H9 (cell line): ENCODE measurements around the gene ACOT6. TPM values are rescaled to one million over a fixed set of nuclear protein-coding genes. Genes with fewer than 3 reads are reported as not detected.
"Not testable (repeated sequence)": the region's sequence is repeated elsewhere in the genome, so short reads cannot be mapped to it uniquely, and the experiment has no call there.

Experiments used
- DNase-seq: peaks from one replicate; pipeline ENCODE4 v3.0.0-alpha.2; 2017
- H2AFZ ChIP-seq: one replicate; pipeline ENCODE4 v1.6.1; 2013; ENCODE audit warnings: mild to moderate bottlenecking, low read length, control low read depth, moderate library complexity
- H2AK5ac ChIP-seq: 2 replicates; pipeline ENCODE4 v1.6.1; 2013; ENCODE audit warnings: low read length, control low read depth, mixed read lengths; ENCODE audit not compliant: insufficient read length
- H2BK120ac ChIP-seq: one replicate; pipeline ENCODE4 v1.6.1; 2013; ENCODE audit warnings: low read depth, mild to moderate bottlenecking, low read length, control low read depth, inconsistent platforms; ENCODE audit not compliant: poor library complexity, severe bottlenecking
- H2BK12ac ChIP-seq: 2 replicates; pipeline ENCODE4 v1.6.1; 2013; ENCODE audit warnings: low read length, control low read depth, mixed read lengths, low read depth; ENCODE audit not compliant: insufficient read length
- H2BK15ac ChIP-seq: 2 replicates; pipeline ENCODE4 v1.6.1; 2013; ENCODE audit warnings: low read depth, low read length, control low read depth
- H2BK20ac ChIP-seq: one replicate; pipeline ENCODE4 v1.6.1; 2013; ENCODE audit warnings: low read depth, mild to moderate bottlenecking, low read length, control low read depth, inconsistent platforms; ENCODE audit not compliant: poor library complexity, severe bottlenecking
- H2BK5ac ChIP-seq: 2 replicates; pipeline ENCODE4 v1.6.1; 2013; ENCODE audit warnings: low read length, control low read depth, mixed read lengths; ENCODE audit not compliant: insufficient read length
- H3K14ac ChIP-seq: 2 replicates; pipeline ENCODE4 v1.6.1; 2013; ENCODE audit warnings: low read length, control low read depth; ENCODE audit not compliant: insufficient read depth
- H3K18ac ChIP-seq: 2 replicates; pipeline ENCODE4 v1.6.1; 2013; ENCODE audit warnings: low read depth, mild to moderate bottlenecking, mixed read lengths, low read length, control low read depth; ENCODE audit not compliant: insufficient read length
- H3K23ac ChIP-seq: 2 replicates; pipeline ENCODE4 v1.6.1; 2013; ENCODE audit warnings: low read length, control low read depth, mixed read lengths, low read depth; ENCODE audit not compliant: insufficient read length
- H3K23me2 ChIP-seq: 2 replicates; pipeline ENCODE4 v1.6.1; 2013; ENCODE audit warnings: low read depth, mild to moderate bottlenecking, mixed read lengths, low read length, control low read depth; ENCODE audit not compliant: insufficient read length, poor library complexity, severe bottlenecking
- H3K27ac ChIP-seq: 2 replicates; pipeline ENCODE4 v1.5.1; 2013; ENCODE audit warnings: low read length, control low read depth, mixed read lengths, low read depth; ENCODE audit not compliant: insufficient read length
- H3K27me3 ChIP-seq: 2 replicates; pipeline ENCODE4 v1.6.1; 2013; ENCODE audit warnings: low read length, control low read depth, inconsistent platforms; ENCODE audit not compliant: insufficient read depth
- H3K4ac ChIP-seq: 2 replicates; pipeline ENCODE4 v1.6.1; 2013; ENCODE audit warnings: low read depth, mild to moderate bottlenecking, control low read depth, inconsistent platforms, low read length, moderate library complexity
- H3K4me1 ChIP-seq: 2 replicates; pipeline ENCODE4 v1.6.1; 2013; ENCODE audit warnings: low read length, control low read depth, inconsistent platforms; ENCODE audit not compliant: insufficient read depth
- H3K4me2 ChIP-seq: 2 replicates; pipeline ENCODE4 v1.6.1; 2013; ENCODE audit warnings: low read length, control low read depth, mixed read lengths; ENCODE audit not compliant: insufficient read length, insufficient read depth
- H3K56ac ChIP-seq: 2 replicates; pipeline ENCODE4 v1.6.1; 2013; ENCODE audit warnings: low read depth, mild to moderate bottlenecking, mixed read lengths, low read length, control low read depth; ENCODE audit not compliant: insufficient read length
- H3K79me1 ChIP-seq: 2 replicates; pipeline ENCODE4 v1.6.1; 2013; ENCODE audit warnings: low read depth, mild to moderate bottlenecking, moderate library complexity, low read length, control low read depth, inconsistent platforms; ENCODE audit not compliant: insufficient read depth, poor library complexity, severe bottlenecking
- H3K79me2 ChIP-seq: 2 replicates; pipeline ENCODE4 v1.6.1; 2013; ENCODE audit warnings: low read length, control low read depth, inconsistent platforms; ENCODE audit not compliant: insufficient read depth
- H3K9ac ChIP-seq: 2 replicates; pipeline ENCODE4 v1.6.1; 2013; ENCODE audit warnings: low read length, control low read depth, mixed read lengths; ENCODE audit not compliant: insufficient read length; ENCODE audit errors: extremely low read depth
- H3K9me3 ChIP-seq: one replicate; pipeline ENCODE4 v1.6.1; 2013; ENCODE audit warnings: low read depth, low read length, inconsistent platforms; ENCODE audit not compliant: control insufficient read depth
- H3T11ph ChIP-seq: one replicate; pipeline ENCODE4 v1.6.1; 2013; ENCODE audit warnings: mild to moderate bottlenecking, low read length, control low read depth, inconsistent platforms
- H4K20me1 ChIP-seq: one replicate; pipeline ENCODE4 v1.6.1; 2013; ENCODE audit not compliant: control insufficient read depth, insufficient read length, insufficient read depth
- H4K5ac ChIP-seq: 2 replicates; pipeline ENCODE4 v1.6.1; 2013; ENCODE audit warnings: low read depth, mild to moderate bottlenecking, mixed read lengths, low read length, control low read depth; ENCODE audit not compliant: insufficient read length
- H4K8ac ChIP-seq: replicated peaks from 2 replicates; pipeline ENCODE4 v1.6.1; 2013; ENCODE audit warnings: low read length, control low read depth, mixed read lengths, low read depth; ENCODE audit not compliant: insufficient read length
- H4K91ac ChIP-seq: 2 replicates; pipeline ENCODE4 v1.6.1; 2013; ENCODE audit warnings: low read depth, mild to moderate bottlenecking, moderate library complexity, mixed read lengths, low read length, control low read depth; ENCODE audit not compliant: insufficient read length
- H3K27ac Mint-ChIP-seq, 3 experiments: 2 replicates in 2 of 3; 3 replicates in 1 of 3; pipeline ENCODE4 v1.8.0; 2020 to 2021; ENCODE audit warnings: mixed read lengths in 3 of 3, mild to moderate bottlenecking in 1 of 3, moderate library complexity in 1 of 3
- H3K27me3 Mint-ChIP-seq: 2 replicates; pipeline ENCODE4 v1.8.0; 2021; ENCODE audit warnings: low read depth, mild to moderate bottlenecking, moderate library complexity, mixed read lengths
- H3K36me3 Mint-ChIP-seq, 3 experiments: 2 replicates in 2 of 3; 3 replicates in 1 of 3; pipeline ENCODE4 v1.8.0; 2020 to 2021; ENCODE audit warnings: low read depth in 3 of 3, mixed read lengths in 3 of 3; ENCODE audit not compliant: insufficient read depth in 1 of 3
- H3K4me1 Mint-ChIP-seq, 2 experiments: 2 replicates each; pipeline ENCODE4 v1.8.0; 2020; ENCODE audit warnings: mixed read lengths in 2 of 2
- H3K4me3 Mint-ChIP-seq, 2 experiments: 2 replicates in 1 of 2; 3 replicates in 1 of 2; pipeline ENCODE4 v1.8.0; 2020 to 2021; ENCODE audit warnings: mild to moderate bottlenecking in 2 of 2, mixed read lengths in 2 of 2, moderate library complexity in 1 of 2
- H3K9me3 Mint-ChIP-seq, 2 experiments: 2 replicates in 1 of 2; 3 replicates in 1 of 2; pipeline ENCODE4 v1.8.0; 2020; ENCODE audit warnings: mild to moderate bottlenecking in 2 of 2, mixed read lengths in 2 of 2, moderate library complexity in 1 of 2
- WGBS: extraction: QIAGEN DNeasy Blood & Tissue Kit; methylation state at CpG from one replicate; pipeline ENCODE4 v1.1.7; 2013; ENCODE audit warnings: missing lambda C conversion rate, low lambda C conversion rate, mixed read lengths; ENCODE audit not compliant: insufficient read length; ENCODE audit errors: extremely low coverage; 5-methylcytosine and 5-hydroxymethylcytosine counted together
- total RNA-seq: library from RNA; stranded (reverse); gene quantifications from 2 replicates; pipeline ENCODE4 v1.2.1, GENCODE V29; 2021

Gene ACOT6
- total RNA-seq, 1 experiment from 2014 or later, result not detected

DNA sequence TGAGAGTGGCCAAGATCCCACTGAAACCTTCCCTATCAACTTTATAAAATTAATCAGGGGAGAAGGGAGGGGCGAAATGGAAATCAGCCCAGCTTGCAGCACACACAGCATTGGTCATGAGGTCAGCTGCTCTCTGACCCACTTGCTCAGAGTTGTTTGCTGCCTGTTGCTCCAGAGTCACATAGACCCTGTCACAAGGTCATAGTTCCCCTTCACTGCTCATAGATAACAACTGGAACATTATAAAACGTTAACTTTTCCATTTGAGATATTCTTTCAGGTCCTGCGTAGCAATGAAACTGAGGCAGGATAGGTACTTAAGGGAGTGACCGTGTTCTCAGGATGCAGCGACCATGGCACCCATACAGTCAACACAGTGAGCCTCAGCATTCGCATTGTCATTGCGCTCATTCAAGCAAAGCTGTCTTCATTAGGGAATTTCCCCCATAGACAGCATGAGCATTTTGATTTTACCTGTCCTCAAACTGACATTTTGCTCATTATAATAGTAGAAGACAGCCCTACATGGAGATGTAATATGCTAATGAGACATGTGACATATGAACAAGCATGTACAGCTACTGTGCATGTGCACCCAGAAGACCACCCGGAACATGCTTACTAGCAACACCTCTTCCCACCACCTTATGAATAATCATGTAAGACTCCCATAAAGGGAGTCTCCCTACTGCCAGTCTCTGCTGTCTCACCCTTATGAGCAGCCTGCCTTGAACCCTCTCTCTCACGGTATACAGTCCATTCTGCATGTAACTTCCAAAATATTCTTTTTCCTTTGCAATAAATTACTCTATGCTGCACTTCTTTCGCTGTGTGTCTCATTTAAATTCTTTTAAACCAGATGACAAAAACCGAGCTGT, 30.0 kb upstream of the ACOT6 start:
- not testable (repeated sequence) for H3K18ac ChIP-seq, H3K23ac ChIP-seq, H3K4me1 ChIP-seq, H3K27ac Mint-ChIP-seq, H3K23me2 ChIP-seq, H2BK20ac ChIP-seq, H3K9me3 Mint-ChIP-seq, H3T11ph ChIP-seq, H3K14ac ChIP-seq, H3K4ac ChIP-seq, H4K91ac ChIP-seq, H3K9ac ChIP-seq, H4K20me1 ChIP-seq, H3K4me3 Mint-ChIP-seq, H4K5ac ChIP-seq, H2AFZ ChIP-seq, H3K56ac ChIP-seq, H3K79me1 ChIP-seq, H2BK120ac ChIP-seq, H3K36me3 Mint-ChIP-seq, H3K27me3 ChIP-seq, H3K27ac ChIP-seq, H2BK15ac ChIP-seq, H2BK5ac ChIP-seq, DNase-seq, H3K9me3 ChIP-seq, H2AK5ac ChIP-seq, H3K27me3 Mint-ChIP-seq, H3K4me1 Mint-ChIP-seq, H2BK12ac ChIP-seq, H3K79me2 ChIP-seq, H4K8ac ChIP-seq, H3K4me2 ChIP-seq
- WGBS, result no CpG with 5 or more reads among the region's 11 CpGs
